HG02571 (cell line): ENCODE results near the gene KCNB1.

Experiments
- ATAC-seq: cut with Tn5 transposase; IDR thresholded peaks from one replicate; pipeline ENCODE4 v1.9.1; 2021; ENCODE audit warnings: mild to moderate bottlenecking, moderate library complexity; ENCODE audit not compliant: unreplicated experiment

The KCNB1 gene

GRCh38 chr20:49392745-49393144, 89.7 kb downstream of the KCNB1 start:
- no peak for ATAC-seq

- ATAC-seq, result no peak
Observed at GRCh38 chr20:49391404-49392245, 90.8 kb downstream of the KCNB1 start.

- no peak for ATAC-seq
Observed at GRCh38 chr20:49389854-49390253, 92.6 kb downstream of the KCNB1 start.

- no peak for ATAC-seq
Observed at GRCh38 chr20:49388744-49389143, 93.7 kb downstream of the KCNB1 start.

GRCh38 chr20:49387581-49387939, 94.9 kb downstream of the KCNB1 start:
- ATAC-seq, result no peak

GRCh38 chr20:49386848-49387580, 95.5 kb downstream of the KCNB1 start:
- no peak for ATAC-seq

GRCh38 chr20:49385465-49385864, 97.0 kb downstream of the KCNB1 start:
- ATAC-seq, result no peak

- ATAC-seq, result no peak
Observed at GRCh38 chr20:49384437-49385434, 97.7 kb downstream of the KCNB1 start.

GRCh38 chr20:49381558-49382493, 100.6 kb downstream of the KCNB1 start:
- ATAC-seq, result no peak

GRCh38 chr20:49380337-49380780, 102.1 kb downstream of the KCNB1 start:
- no peak for ATAC-seq

- no peak for ATAC-seq
Observed at GRCh38 chr20:49379338-49379737, 103.1 kb downstream of the KCNB1 start.

- ATAC-seq, result no peak
Observed at GRCh38 chr20:49377326-49377725, 105.1 kb downstream of the KCNB1 start.

- no peak for ATAC-seq
Observed at GRCh38 chr20:49375170-49375569, 107.3 kb downstream of the KCNB1 start.

GRCh38 chr20:49372095-49372734, 110.3 kb downstream of the KCNB1 start:
- ATAC-seq, result no peak

GRCh38 chr20:49368596-49368995, 113.9 kb downstream of the KCNB1 start:
- no peak for ATAC-seq

- no peak for ATAC-seq
Observed at GRCh38 chr20:49367113-49367512, 115.4 kb downstream of the KCNB1 start.

GRCh38 chr20:49366687-49367086, 115.8 kb downstream of the KCNB1 start:
- no peak for ATAC-seq

- ATAC-seq, result no peak
Observed at GRCh38 chr20:49361862-49362660, 120.4 kb downstream of the KCNB1 start.
